ENCODE measurements around the gene MMP12.
A peak's percentile ranks its signal among the peaks of the same experiment; 100 is the strongest.

Gene MMP12

DNA sequence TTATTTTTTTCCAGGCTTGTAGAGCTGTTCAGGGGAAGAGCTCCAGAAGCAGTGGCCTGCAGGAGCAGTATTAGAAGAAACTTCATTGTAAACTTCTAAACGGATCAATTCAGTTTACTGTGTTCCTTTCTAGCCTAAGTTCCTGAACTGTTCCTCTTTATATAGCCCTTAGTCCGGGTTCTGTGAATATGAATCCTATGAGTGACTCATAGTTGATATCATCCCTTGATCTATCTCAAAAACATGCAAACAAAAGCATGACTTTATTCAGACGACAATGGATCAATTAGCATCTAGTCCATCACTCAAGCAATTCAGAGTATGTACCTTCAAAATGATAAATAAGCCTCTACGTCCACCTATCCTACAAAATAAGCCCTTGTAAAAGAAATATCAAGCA is at the start of gene MMP12:
Gene MMP12 (minus strand): TSS at position 131 of the 400 bp plus-strand sequence. CDS start 45 bp downstream, at position 86.
- in situ Hi-C loops (cut with MboI; ENCODE audit: low sequenced_read_pairs, unreplicated experiment): no loop called here
- TF ChIP-seq, protein P1, sequence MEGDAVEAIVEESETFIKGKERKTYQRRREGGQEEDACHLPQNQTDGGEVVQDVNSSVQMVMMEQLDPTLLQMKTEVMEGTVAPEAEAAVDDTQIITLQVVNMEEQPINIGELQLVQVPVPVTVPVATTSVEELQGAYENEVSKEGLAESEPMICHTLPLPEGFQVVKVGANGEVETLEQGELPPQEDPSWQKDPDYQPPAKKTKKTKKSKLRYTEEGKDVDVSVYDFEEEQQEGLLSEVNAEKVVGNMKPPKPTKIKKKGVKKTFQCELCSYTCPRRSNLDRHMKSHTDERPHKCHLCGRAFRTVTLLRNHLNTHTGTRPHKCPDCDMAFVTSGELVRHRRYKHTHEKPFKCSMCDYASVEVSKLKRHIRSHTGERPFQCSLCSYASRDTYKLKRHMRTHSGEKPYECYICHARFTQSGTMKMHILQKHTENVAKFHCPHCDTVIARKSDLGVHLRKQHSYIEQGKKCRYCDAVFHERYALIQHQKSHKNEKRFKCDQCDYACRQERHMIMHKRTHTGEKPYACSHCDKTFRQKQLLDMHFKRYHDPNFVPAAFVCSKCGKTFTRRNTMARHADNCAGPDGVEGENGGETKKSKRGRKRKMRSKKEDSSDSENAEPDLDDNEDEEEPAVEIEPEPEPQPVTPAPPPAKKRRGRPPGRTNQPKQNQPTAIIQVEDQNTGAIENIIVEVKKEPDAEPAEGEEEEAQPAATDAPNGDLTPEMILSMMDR (IDR thresholded peaks at IDR 0.05; ENCODE audit: borderline replicate concordance, control extremely low read depth, extremely low read depth, insufficient read depth, missing control alignments): no peak
- no peak for DNase-seq (ENCODE audit: low spot score)

DNA sequence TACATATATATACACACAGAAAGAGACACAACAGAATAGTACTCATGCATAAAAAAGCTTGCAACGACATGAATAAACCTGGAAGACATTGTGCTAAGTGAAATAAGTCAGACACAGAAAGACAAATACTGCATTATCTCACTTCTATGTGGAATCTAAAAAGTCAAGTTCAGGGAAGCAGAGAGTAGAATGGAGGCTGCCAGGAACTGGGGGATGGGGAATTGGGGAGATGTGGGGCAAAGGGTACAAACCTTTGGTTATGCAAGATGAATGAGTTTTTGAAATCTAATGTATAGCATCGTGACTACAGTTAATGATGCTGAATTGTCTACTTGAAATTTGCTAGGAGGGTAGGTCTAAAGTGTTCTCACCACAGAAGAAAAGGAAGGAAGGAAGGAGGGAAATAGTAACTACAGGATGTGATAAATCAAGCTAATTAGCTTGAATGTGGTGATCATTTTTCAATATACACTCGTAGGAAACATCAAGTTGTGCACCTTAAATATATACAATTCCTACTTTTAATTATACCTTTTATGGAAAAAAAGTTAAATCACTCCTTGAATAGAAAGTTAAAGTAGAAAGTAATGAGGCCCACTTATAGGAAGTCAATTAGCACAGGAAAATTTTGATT is 46.9 kb upstream of the MMP12 start:
- TF ChIP-seq, protein P1 (IDR thresholded peaks at IDR 0.05; ENCODE audit: borderline replicate concordance, control extremely low read depth, extremely low read depth, insufficient read depth, missing control alignments): no peak
- in situ Hi-C loops (cut with MboI; ENCODE audit: low sequenced_read_pairs, unreplicated experiment): no loop called here

GRCh38 chr11:102920118-102920684 is 45.4 kb upstream of the MMP12 start:
- peak; percentile 31 for DNase-seq (ENCODE audit: low spot score)
- in situ Hi-C loops (cut with MboI; ENCODE audit: low sequenced_read_pairs, unreplicated experiment): no loop called here
- TF ChIP-seq, protein P1 (IDR thresholded peaks at IDR 0.05; ENCODE audit: borderline replicate concordance, control extremely low read depth, extremely low read depth, insufficient read depth, missing control alignments): no peak

More for the DNA sequence above, 46.9 kb upstream of the MMP12 start:
- DNase-seq (ENCODE audit: low spot score): no peak

DNA sequence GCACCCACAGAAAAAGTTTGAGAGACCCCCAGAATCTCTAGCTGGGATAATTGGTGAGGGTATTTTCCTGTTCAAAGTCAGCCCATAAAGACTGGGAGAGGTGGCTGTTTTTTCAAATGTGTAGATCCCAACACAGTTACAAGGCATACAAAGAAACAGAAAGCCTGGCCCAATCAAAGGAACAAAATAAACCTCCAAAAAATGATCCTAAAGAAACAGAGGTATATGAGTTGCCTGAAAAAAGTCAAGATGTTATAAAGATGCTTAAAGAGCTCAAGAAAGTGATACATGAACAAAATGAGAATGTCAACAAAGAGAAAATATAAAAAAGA is 40.2 kb upstream of the MMP12 start:
- DNase-seq (ENCODE audit: low spot score): no peak
- TF ChIP-seq, protein P1 (IDR thresholded peaks at IDR 0.05; ENCODE audit: borderline replicate concordance, control extremely low read depth, extremely low read depth, insufficient read depth, missing control alignments): no peak
- in situ Hi-C loops (cut with MboI; ENCODE audit: low sequenced_read_pairs, unreplicated experiment): no loop called here

DNA sequence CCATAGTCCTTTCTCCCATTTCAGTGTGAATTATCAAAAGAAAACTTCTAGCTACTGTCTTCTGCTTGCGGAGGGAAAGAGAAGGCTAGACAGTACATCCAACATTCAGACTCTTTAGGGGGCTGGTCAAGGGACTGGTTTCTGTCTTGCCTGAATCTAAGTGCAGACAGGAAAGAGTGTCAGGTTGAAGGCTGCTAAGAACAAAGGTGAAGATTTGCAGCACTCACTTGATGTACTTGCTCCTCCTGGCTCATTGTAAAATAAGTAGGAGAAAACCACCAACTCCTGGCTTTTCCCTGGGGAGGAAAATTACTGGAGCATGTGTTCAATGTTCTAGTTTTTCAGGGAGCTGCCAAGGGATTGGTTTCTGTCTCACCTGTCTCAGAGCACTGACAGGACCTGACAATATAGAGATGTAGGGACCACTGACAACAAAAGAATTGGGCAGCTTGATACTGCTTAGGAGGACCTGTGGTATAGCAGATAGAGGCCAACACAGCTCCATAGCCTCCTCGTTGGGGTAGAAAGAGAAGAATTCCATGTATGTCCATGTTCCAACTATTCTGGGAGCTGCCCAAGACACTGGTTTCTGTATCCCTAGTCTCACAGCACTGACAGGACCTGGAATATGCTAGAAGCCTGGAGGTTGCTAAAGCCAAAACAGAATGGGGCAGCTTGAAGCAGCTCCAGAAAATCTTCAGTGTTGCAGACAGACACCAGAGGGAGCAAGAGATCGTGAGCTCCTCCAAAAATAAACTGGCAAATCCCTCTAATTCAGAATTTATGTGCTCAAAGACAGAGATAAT is 39.7 kb upstream of the MMP12 start:
- in situ Hi-C loops (cut with MboI; ENCODE audit: low sequenced_read_pairs, unreplicated experiment): no loop called here
- peak; percentile 13 for DNase-seq (ENCODE audit: low spot score)
- TF ChIP-seq, protein P1 (IDR thresholded peaks at IDR 0.05; ENCODE audit: borderline replicate concordance, control extremely low read depth, extremely low read depth, insufficient read depth, missing control alignments): no peak

DNA sequence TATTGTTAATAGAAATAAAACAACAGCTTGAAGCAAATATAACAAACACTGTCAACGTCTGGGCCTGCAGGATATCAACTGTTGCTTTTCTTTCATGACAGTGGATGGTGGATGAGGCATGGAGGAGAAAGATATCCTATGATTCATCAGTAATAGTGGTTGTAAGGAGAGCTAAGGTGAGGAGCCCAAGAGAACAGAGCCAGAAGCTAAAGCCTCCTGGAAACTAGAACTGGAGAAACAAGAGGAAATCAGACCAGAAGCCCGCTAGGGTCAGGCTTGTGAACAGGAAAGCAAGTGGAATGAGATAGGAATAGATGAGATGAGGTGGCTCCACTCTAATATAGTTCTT is 37.7 kb upstream of the MMP12 start:
- no peak for DNase-seq (ENCODE audit: low spot score)
- TF ChIP-seq, protein P1 (IDR thresholded peaks at IDR 0.05; ENCODE audit: borderline replicate concordance, control extremely low read depth, extremely low read depth, insufficient read depth, missing control alignments): no peak
- in situ Hi-C loops (cut with MboI; ENCODE audit: low sequenced_read_pairs, unreplicated experiment): no loop called here
